Thymus (tissue), 11 donors: ENCODE data around the gene GRM6. TPM values are rescaled to one million over a fixed set of nuclear protein-coding genes. Genes with fewer than 3 reads are reported as not detected.

Source experiments
- DNase-seq, 9 donors: peaks; one replicate each; pipeline ENCODE4 v3.0.0-alpha.2; 2013; ENCODE audit warnings: low spot score in 9 of 9, low read depth in 6 of 9, missing footprints in 1 of 9
- H3K27ac ChIP-seq, 2 donors: one replicate each; pipeline ENCODE4 v1.5.1; 2013; ENCODE audit warnings: control low read depth in 1 of 2, low read depth in 1 of 2, low read length in 1 of 2, mild to moderate bottlenecking in 1 of 2, moderate library complexity in 1 of 2
- H3K27me3 ChIP-seq, 2 donors: one replicate each; pipeline ENCODE4 v1.5.1; 2013; ENCODE audit warnings: low read length in 1 of 2; ENCODE audit not compliant: control insufficient read depth in 2 of 2, insufficient read depth in 1 of 2
- H3K36me3 ChIP-seq, 2 donors: one replicate each; pipeline ENCODE4 v1.5.1; 2013; ENCODE audit warnings: low read length in 1 of 2, mild to moderate bottlenecking in 1 of 2, moderate library complexity in 1 of 2; ENCODE audit not compliant: control insufficient read depth in 2 of 2, insufficient read depth in 2 of 2
- H3K4me1 ChIP-seq, 2 donors: one replicate each; pipeline ENCODE4 v1.5.1; 2013; ENCODE audit warnings: low read length in 2 of 2; ENCODE audit not compliant: control insufficient read depth in 2 of 2, insufficient read depth in 2 of 2
- H3K4me3 ChIP-seq, 2 donors: one replicate each; pipeline ENCODE4 v1.5.1; 2013; ENCODE audit warnings: low read length in 2 of 2, control low read depth in 1 of 2, mild to moderate bottlenecking in 1 of 2
- H3K9me3 ChIP-seq, 2 donors: one replicate each; pipeline ENCODE4 v1.5.1; 2013; ENCODE audit warnings: low read length in 1 of 2, mild to moderate bottlenecking in 1 of 2; ENCODE audit not compliant: control insufficient read depth in 2 of 2, insufficient read depth in 1 of 2
- WGBS: extraction: QIAGEN DNeasy Blood & Tissue Kit; methylation state at CpG from one replicate; pipeline ENCODE4 v1.1.7; 2013; 5-methylcytosine and 5-hydroxymethylcytosine counted together
- polyA plus RNA-seq: library from polyadenylated mRNA; stranded (reverse); fragments of 200-250 nt; gene quantifications from one replicate; pipeline ENCODE4 v1.2.3, GENCODE V29; 2013
- total RNA-seq: library from RNA; stranded (reverse); fragments of 120-200 nt; gene quantifications from one replicate; pipeline ENCODE4 v1.2.4, GENCODE V29; 2013
- donor health status: healthy.

Gene GRM6
- total and polyA plus RNA-seq, 2 donors, result 0.02 TPM; not detected in 1

- WGBS, result 96% methylated on average over 27 of the region's 27 CpGs
- DNase-seq, result no peak
- H3K9me3 ChIP-seq, result peaks cover 7 to 74% of the 10 kb centered on the region in 2 donors
- no peaks in the 10 kb centered on the region for H3K4me1 ChIP-seq
- H3K27me3 ChIP-seq, result peaks cover 5 to 15% of the 10 kb centered on the region in 2 donors
- H3K27ac ChIP-seq, result no peak overlapping the region
- no peaks in the 10 kb centered on the region for H3K36me3 ChIP-seq
- H3K4me3 ChIP-seq, result no peak overlapping the region
Observed at GRCh38 chr5:178988436-178989220, 6.5 kb downstream of the GRM6 start.

- DNase-seq, result no peak
- Histone ChIP-seq H3K27me3 (no peaks in the 10 kb centered on the region), H3K9me3 (peaks cover 7 to 87% of the 10 kb centered on the region in 2 donors), H3K4me1 (no peaks in the 10 kb centered on the region), H3K4me3 (no peak overlapping the region), H3K27ac (no peak overlapping the region), H3K36me3 (no peaks in the 10 kb centered on the region)
- WGBS, result 97% methylated on average over 43 of the region's 43 CpGs
Observed at GRCh38 chr5:178986326-178986960, 8.7 kb downstream of the GRM6 start.

- Histone ChIP-seq H3K27me3 (no peaks in the 10 kb centered on the region), H3K4me3 (no peak overlapping the region), H3K4me1 (no peaks in the 10 kb centered on the region), H3K9me3 (peaks cover 7 to 77% of the 10 kb centered on the region in 2 donors), H3K27ac (no peak overlapping the region), H3K36me3 (no peaks in the 10 kb centered on the region)
- DNase-seq, result no peak
- 95% methylated on average over 37 of the region's 37 CpGs for WGBS
Observed at GRCh38 chr5:178984145-178985072, 10.7 kb downstream of the GRM6 start.

- Histone ChIP-seq H3K36me3 (no peaks in the 10 kb centered on the region), H3K9me3 (peaks cover 6 to 79% of the 10 kb centered on the region in 2 donors), H3K27ac (no peak overlapping the region), H3K4me3 (no peak overlapping the region), H3K4me1 (no peaks in the 10 kb centered on the region), H3K27me3 (no peaks in the 10 kb centered on the region)
- WGBS, result 96% methylated on average over 10 of the region's 10 CpGs
- DNase-seq, result no peak
Observed at GRCh38 chr5:178983728-178984127, 11.4 kb downstream of the GRM6 start.

GRCh38 chr5:178982941-178983340 lies 12.2 kb downstream of the GRM6 start:
- DNase-seq, result no peak
- no peak overlapping the region for H3K27ac ChIP-seq
- WGBS, result 98% methylated on average over 17 of the region's 17 CpGs
- H3K27me3 ChIP-seq, result no peaks in the 10 kb centered on the region
- H3K4me1 ChIP-seq, result no peaks in the 10 kb centered on the region
- no peaks in the 10 kb centered on the region for H3K36me3 ChIP-seq
- H3K4me3 ChIP-seq, result no peak overlapping the region
- H3K9me3 ChIP-seq, result peaks cover 6 to 74% of the 10 kb centered on the region in 2 donors

- peaks cover 6 to 67% of the 10 kb centered on the region in 2 donors for H3K9me3 ChIP-seq
- no peaks in the 10 kb centered on the region for H3K4me1 ChIP-seq
- no peak overlapping the region for H3K4me3 ChIP-seq
- H3K36me3 ChIP-seq, result no peaks in the 10 kb centered on the region
- H3K27ac ChIP-seq, result no peak overlapping the region
- WGBS, result 93% methylated on average over 15 of the region's 15 CpGs
- H3K27me3 ChIP-seq, result no peaks in the 10 kb centered on the region
- DNase-seq, result no peak
Observed at GRCh38 chr5:178981381-178981780, 13.7 kb downstream of the GRM6 start.

- Histone ChIP-seq H3K4me1 (no peaks in the 10 kb centered on the region), H3K27me3 (no peaks in the 10 kb centered on the region), H3K4me3 (no peak overlapping the region), H3K36me3 (no peaks in the 10 kb centered on the region), H3K27ac (no peak overlapping the region), H3K9me3 (peaks cover 10 to 44% of the 10 kb centered on the region in 2 donors)
- DNase-seq, result no peak
- 98% methylated on average over 5 of the region's 5 CpGs for WGBS
Observed at GRCh38 chr5:178965465-178966055, 29.6 kb downstream of the GRM6 start.

GRCh38 chr5:178941361-178941760 lies 53.8 kb downstream of the GRM6 start:
- no peaks in the 10 kb centered on the region for H3K4me1 ChIP-seq
- H3K4me3 ChIP-seq, result peak overlapping the region in 1 of 2 donors; percentile 17
- no peaks in the 10 kb centered on the region for H3K36me3 ChIP-seq
- H3K9me3 ChIP-seq, result peaks cover 16 to 44% of the 10 kb centered on the region in 2 donors
- WGBS, result 16% methylated on average over 23 of the region's 23 CpGs
- H3K27ac ChIP-seq, result no peak overlapping the region
- peaks cover 0 to 18% of the 10 kb centered on the region in 2 donors for H3K27me3 ChIP-seq
- no peak for DNase-seq
